GM19324 (cell line): Measurements from ENCODE around the gene AK8.

Experiments used
- ATAC-seq: cut with Tn5 transposase; IDR thresholded peaks from one replicate; pipeline ENCODE4 v1.9.1; 2021; ENCODE audit warnings: mild to moderate bottlenecking, moderate library complexity; ENCODE audit not compliant: unreplicated experiment, low FRiP score

Gene AK8

GRCh38 chr9:132802121-132802795, 75.8 kb downstream of the AK8 start:
- ATAC-seq: no peak

- ATAC-seq: no peak
Measured at GRCh38 chr9:132801659-132802058, 76.4 kb downstream of the AK8 start.

GRCh38 chr9:132800038-132800648, 77.9 kb downstream of the AK8 start:
- no peak for ATAC-seq

GRCh38 chr9:132798817-132799790, 79.0 kb downstream of the AK8 start:
- ATAC-seq: no peak

GRCh38 chr9:132797861-132798659, 80.0 kb downstream of the AK8 start:
- ATAC-seq: no peak

GRCh38 chr9:132795511-132796303, 82.4 kb downstream of the AK8 start:
- no peak for ATAC-seq

GRCh38 chr9:132794730-132795380, 83.2 kb downstream of the AK8 start:
- ATAC-seq: no peak

GRCh38 chr9:132793606-132794580, 84.2 kb downstream of the AK8 start:
- ATAC-seq: no peak

GRCh38 chr9:132792547-132792946, 85.5 kb downstream of the AK8 start:
- no peak for ATAC-seq

- ATAC-seq: no peak
Measured at GRCh38 chr9:132791699-132792240, 86.3 kb downstream of the AK8 start.

- no peak for ATAC-seq
Measured at GRCh38 chr9:132789719-132790118, 88.4 kb downstream of the AK8 start.

- ATAC-seq: no peak
Measured at GRCh38 chr9:132788378-132788777, 89.7 kb downstream of the AK8 start.

GRCh38 chr9:132787748-132788159, 90.3 kb downstream of the AK8 start:
- no peak for ATAC-seq

GRCh38 chr9:132784286-132784830, 93.7 kb downstream of the AK8 start:
- no peak for ATAC-seq

GRCh38 chr9:132783006-132783405, 95.1 kb downstream of the AK8 start:
- no peak for ATAC-seq

- no peak for ATAC-seq
Measured at GRCh38 chr9:132782037-132782436, 96.0 kb downstream of the AK8 start.

GRCh38 chr9:132780230-132781007, 97.7 kb downstream of the AK8 start:
- ATAC-seq: no peak
